GM10266 (cell line): ENCODE measurements around the gene EGLN1.

Experiments
- DNase-seq: peaks from one replicate; pipeline ENCODE4 v3.0.0; 2012; ENCODE audit errors: extremely low spot score
- TF ChIP-seq, protein P1 (sequence below): IDR thresholded peaks from 2 replicates; pipeline ENCODE4 v1.5.1; 2012; ENCODE audit warnings: mild to moderate bottlenecking, low read depth; ENCODE audit not compliant: control insufficient read depth, insufficient read depth; ENCODE audit errors: missing control alignments

Gene EGLN1

GRCh38 chr1:231420299-231420958 is 1.7 kb downstream of the EGLN1 start:
- no peak for DNase-seq
- TF ChIP-seq, protein P1, sequence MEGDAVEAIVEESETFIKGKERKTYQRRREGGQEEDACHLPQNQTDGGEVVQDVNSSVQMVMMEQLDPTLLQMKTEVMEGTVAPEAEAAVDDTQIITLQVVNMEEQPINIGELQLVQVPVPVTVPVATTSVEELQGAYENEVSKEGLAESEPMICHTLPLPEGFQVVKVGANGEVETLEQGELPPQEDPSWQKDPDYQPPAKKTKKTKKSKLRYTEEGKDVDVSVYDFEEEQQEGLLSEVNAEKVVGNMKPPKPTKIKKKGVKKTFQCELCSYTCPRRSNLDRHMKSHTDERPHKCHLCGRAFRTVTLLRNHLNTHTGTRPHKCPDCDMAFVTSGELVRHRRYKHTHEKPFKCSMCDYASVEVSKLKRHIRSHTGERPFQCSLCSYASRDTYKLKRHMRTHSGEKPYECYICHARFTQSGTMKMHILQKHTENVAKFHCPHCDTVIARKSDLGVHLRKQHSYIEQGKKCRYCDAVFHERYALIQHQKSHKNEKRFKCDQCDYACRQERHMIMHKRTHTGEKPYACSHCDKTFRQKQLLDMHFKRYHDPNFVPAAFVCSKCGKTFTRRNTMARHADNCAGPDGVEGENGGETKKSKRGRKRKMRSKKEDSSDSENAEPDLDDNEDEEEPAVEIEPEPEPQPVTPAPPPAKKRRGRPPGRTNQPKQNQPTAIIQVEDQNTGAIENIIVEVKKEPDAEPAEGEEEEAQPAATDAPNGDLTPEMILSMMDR: no peak

DNA sequence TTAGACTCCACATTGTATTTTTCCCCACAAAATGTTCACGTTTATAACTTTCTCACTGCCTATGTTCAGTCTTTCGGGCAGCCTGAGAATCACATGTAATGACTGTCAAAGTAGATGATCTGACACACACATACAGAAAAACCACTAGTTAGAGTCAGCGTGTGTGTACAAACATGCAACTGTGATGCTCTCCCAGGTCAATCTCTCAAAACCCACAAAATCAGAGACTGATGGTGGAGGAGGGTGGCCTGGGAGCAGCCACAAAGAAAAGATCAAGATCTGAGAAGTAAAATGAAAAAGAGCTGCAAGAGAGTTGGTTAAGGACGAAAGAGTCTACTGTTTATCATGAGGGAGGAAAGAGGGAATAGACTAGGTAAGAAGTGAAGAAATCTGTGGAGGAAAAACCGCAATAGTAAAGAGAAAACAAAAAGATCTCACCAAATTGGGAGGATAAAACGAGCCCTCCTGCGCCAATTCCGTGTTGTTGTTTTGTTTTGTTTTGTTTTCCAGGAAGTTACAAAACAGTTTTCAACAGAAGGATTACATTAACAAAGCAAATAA is 2.3 kb downstream of the EGLN1 start:
- TF ChIP-seq, protein P1: no peak
- no peak for DNase-seq

DNA sequence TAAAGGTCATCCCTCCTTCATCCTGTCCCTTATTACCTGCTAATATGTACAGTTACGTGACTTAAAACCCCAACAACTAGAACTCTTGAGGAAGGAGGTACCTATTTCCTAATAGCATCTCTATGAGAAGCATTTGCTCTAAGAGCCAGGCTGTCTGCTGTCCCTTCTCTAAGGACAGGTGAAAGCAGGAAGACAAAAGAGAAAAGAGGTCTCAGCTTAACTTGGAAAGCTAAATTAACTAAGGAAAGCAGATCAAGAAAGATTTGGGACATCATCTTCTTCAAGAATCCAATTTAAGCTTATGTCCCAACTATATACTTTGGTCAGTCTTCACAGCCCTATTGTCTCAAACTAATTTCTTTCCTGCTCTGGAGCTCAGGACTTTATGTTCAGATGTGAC is 2.9 kb downstream of the EGLN1 start:
- no peak for DNase-seq
- TF ChIP-seq, protein P1: no peak

GRCh38 chr1:231418741-231419107 is 3.4 kb downstream of the EGLN1 start:
- DNase-seq: no peak

GRCh38 chr1:231418101-231418740 is 3.9 kb downstream of the EGLN1 start:
- no peak for DNase-seq
- TF ChIP-seq, protein P1: no peak

More at GRCh38 chr1:231418741-231419107, 3.4 kb downstream of the EGLN1 start:
- TF ChIP-seq, protein P1: no peak

- TF ChIP-seq, protein P1: no peak
- DNase-seq: no peak
These were observed 4.6 kb downstream of the EGLN1 start for GRCh38 chr1:231417513-231417912.

- TF ChIP-seq, protein P1: no peak
- no peak for DNase-seq
These were observed 5.2 kb downstream of the EGLN1 start for GRCh38 chr1:231416901-231417300.
